ENCODE results near the gene DAAM1. TPM values are rescaled to one million over a fixed set of nuclear protein-coding genes. Genes with fewer than 3 reads are reported as not detected.
A peak's percentile ranks its signal among the peaks of the same experiment; 100 is the strongest.

The DAAM1 gene
- polyA plus RNA-seq, 6 donors from 2014 or later: 5.0 to 13.6 (median 10.2) TPM

DNA sequence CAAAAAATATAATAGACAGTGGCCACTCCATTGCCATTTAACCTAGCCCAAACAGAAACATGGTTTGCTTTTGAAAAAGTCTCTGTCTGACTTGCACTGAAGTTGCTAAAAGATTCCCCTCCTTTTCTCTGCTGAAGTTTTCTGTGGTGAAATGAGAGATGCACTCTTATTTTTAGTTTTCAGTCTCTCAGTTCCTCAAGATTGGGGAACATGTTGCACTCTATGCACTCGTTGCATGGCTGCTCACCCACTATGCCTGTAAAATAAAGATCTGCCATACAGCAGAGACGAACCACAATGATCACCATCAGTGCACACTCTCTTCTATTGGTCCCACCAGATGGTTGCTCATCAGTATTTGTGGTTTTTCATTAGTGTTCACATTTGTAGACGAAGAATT lies 13.1 kb upstream of the DAAM1 start:
- DNase-seq: peak; percentile 31
- Mint-ChIP-seq H3K27me3 (peaks cover 5 to 6% (median 6%) of the 10 kb centered on the region in 3 donors), H3K4me1 (peaks cover 7 to 16% (median 9%) of the 10 kb centered on the region in 3 donors), H3K4me3 (peak overlapping the region in 2 of 8 donors; percentile 29 to 36), H3K9me3 (peaks cover 0 to 10% (median 0%) of the 10 kb centered on the region in 7 donors), H3K27ac (no peak overlapping the region), H3K36me3 (no peaks in the 10 kb centered on the region)
- ATAC-seq (ENCODE audit: low read depth in 2 of 2): peak; percentile 97

DNA sequence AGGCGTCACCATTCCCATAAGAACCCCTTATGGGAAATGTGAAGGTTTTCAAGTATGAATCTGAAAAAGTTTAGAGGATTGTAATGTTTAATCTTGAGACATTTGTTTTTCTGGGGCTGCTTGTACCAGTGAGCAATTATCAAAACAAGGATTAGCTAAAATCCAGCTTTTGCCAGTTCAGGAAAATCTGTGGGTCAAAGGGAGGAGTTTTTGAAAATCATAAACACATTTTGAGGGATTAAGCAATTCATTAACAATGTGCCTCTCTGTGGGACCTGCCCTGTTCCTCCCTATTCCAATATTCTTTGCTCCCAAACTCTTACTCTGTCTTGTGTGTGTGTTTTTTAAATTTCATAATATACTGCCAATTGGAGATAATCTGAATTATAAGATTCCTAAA lies 11.7 kb upstream of the DAAM1 start:
- H3K36me3 Mint-ChIP-seq: no peaks in the 10 kb centered on the region

DNA sequence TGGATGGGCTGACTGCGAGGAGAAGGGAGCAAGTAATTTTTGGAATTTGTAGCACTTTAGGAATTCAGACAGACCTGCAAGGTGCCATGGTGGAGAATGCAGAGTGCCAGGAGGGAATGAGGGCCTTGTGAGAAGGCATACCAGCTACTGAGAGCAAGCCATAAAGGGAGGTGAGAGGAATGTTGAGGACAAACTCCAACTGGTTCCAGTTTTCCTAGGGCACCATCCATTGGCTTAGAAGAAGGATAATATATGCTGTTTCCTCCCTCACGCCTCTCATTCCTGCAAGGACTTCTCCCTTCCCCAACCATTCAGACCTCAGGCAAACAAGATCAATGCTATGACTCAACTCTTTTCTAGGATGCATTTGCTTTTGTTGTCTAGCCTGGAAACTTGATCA lies 11.2 kb upstream of the DAAM1 start:
- Mint-ChIP-seq H3K9me3 (peaks cover 0 to 6% (median 0%) of the 10 kb centered on the region in 7 donors), H3K4me1 (peaks cover 7 to 16% (median 9%) of the 10 kb centered on the region in 3 donors), H3K27ac (no peak overlapping the region), H3K36me3 (no peaks in the 10 kb centered on the region), H3K4me3 (no peak overlapping the region), H3K27me3 (peaks cover 6 to 16% (median 8%) of the 10 kb centered on the region in 3 donors)
- no peak for DNase-seq
- no peak for ATAC-seq (ENCODE audit: low read depth in 2 of 2)

More for the DNA sequence above, 11.7 kb upstream of the DAAM1 start:
- Mint-ChIP-seq H3K27me3 (peaks cover 6 to 16% (median 8%) of the 10 kb centered on the region in 3 donors), H3K9me3 (peaks cover 0 to 6% (median 0%) of the 10 kb centered on the region in 7 donors), H3K4me3 (no peak overlapping the region), H3K4me1 (peaks cover 7 to 16% (median 9%) of the 10 kb centered on the region in 3 donors), H3K27ac (no peak overlapping the region)
- DNase-seq (no peak), ATAC-seq (ENCODE audit: low read depth in 2 of 2) (no peak)

DNA sequence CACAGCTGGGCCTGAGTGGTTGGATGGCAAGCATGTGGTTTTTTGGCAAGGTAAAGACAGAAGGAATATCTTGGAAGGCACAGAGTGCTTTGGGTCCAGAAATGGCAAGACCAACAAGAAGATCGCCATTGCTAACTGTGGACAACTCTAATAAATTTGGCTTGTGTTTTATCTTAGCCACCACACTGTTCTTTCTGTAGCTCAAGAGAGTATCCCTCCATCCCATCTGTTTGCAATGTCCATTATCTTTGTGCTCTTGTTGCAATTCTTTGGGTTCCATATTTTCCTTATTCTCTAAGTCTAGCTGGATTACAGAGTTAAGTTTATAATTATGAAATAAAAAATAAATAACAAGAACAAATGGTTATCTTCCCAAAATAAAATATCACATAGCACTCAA lies 6.7 kb upstream of the DAAM1 start:
- Mint-ChIP-seq H3K36me3 (no peaks in the 10 kb centered on the region), H3K4me1 (no peaks in the 10 kb centered on the region), H3K27me3 (peaks cover 6 to 32% (median 19%) of the 10 kb centered on the region in 3 donors), H3K4me3 (no peak overlapping the region), H3K9me3 (no peaks in the 10 kb centered on the region), H3K27ac (no peak overlapping the region)
- ATAC-seq (ENCODE audit: low read depth in 2 of 2) (no peak), DNase-seq (no peak)

DNA sequence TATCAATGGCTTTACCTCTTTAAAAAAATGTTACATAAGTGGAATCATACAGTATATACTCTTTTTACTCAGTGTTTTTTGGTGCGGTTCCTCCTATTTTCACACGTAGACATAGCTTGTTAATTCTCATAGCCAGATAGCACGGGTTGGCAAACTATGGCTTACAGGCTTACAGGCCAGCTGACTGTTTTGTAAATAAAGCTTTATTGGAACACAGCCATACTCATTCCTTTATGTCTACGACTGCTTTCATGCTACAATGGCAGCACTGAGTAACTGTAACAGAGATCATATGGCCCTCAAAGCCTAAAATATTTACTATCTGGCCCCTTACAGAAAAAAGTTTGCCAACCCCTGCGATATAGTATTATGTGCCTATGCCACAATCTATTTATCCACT lies 5.8 kb upstream of the DAAM1 start:
- no peaks in the 10 kb centered on the region for H3K36me3 Mint-ChIP-seq
- H3K4me1 Mint-ChIP-seq: peaks cover 2 to 3% (median 3%) of the 10 kb centered on the region in 3 donors
- H3K4me3 Mint-ChIP-seq: no peak overlapping the region
- no peak for ATAC-seq (ENCODE audit: low read depth in 2 of 2)
- peaks cover 6 to 32% (median 19%) of the 10 kb centered on the region in 3 donors for H3K27me3 Mint-ChIP-seq
- H3K9me3 Mint-ChIP-seq: no peaks in the 10 kb centered on the region
- no peak for DNase-seq
- H3K27ac Mint-ChIP-seq: no peak overlapping the region

DNA sequence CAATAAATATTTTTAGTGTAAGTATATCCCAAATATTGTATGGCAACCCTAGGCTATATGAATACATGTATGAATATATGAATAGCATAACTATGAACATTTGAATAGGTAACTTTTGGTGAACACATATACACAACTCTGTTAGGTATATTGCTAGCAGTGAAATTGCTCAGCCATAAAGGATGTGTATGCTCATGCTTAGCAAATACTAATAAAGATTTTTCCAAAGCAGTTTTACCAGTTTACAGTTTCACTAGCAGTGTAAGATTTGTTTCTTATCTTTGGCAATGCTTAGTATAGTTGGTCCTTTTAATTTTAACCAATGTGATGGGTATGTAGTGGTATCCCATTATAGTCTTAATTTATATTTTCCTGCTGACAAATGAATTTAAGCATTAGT lies 5.3 kb upstream of the DAAM1 start:
- peaks cover 5 to 7% (median 7%) of the 10 kb centered on the region in 3 donors for H3K4me1 Mint-ChIP-seq

DNA sequence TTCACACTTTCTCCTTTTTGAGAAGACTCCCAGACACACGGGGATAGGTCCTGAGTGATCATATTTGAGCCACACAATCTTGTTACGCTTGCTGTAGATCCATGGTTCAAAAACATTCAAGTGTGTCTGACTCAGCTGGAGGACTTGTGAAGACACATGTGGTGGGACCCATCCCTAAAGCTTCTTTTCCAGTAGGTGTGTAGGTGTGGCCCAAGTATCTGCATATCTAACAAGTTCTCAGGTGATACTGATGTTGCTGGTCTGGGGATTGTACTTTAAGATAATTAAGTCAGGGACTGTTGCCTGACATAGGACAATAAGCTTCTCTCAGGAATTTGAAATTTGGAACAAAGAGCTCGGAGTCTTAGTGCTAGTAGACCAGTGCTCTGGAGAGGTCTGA lies 4.1 kb upstream of the DAAM1 start:
- H3K9me3 Mint-ChIP-seq: no peaks in the 10 kb centered on the region
- no peaks in the 10 kb centered on the region for H3K36me3 Mint-ChIP-seq
- ATAC-seq (ENCODE audit: low read depth in 2 of 2) (no peak), DNase-seq (no peak)
- no peak overlapping the region for H3K27ac Mint-ChIP-seq
- peaks cover 7 to 10% (median 9%) of the 10 kb centered on the region in 3 donors for H3K4me1 Mint-ChIP-seq
- H3K4me3 Mint-ChIP-seq: no peak overlapping the region
- H3K27me3 Mint-ChIP-seq: peaks cover 0 to 32% (median 16%) of the 10 kb centered on the region in 3 donors

More for the DNA sequence above, 5.3 kb upstream of the DAAM1 start:
- no peak overlapping the region for H3K27ac Mint-ChIP-seq
- H3K27me3 Mint-ChIP-seq: peaks cover 6 to 32% (median 19%) of the 10 kb centered on the region in 3 donors
- no peak overlapping the region for H3K4me3 Mint-ChIP-seq
- H3K9me3 Mint-ChIP-seq: no peaks in the 10 kb centered on the region
- DNase-seq: no peak
- no peaks in the 10 kb centered on the region for H3K36me3 Mint-ChIP-seq
- ATAC-seq (ENCODE audit: low read depth in 2 of 2): no peak

DNA sequence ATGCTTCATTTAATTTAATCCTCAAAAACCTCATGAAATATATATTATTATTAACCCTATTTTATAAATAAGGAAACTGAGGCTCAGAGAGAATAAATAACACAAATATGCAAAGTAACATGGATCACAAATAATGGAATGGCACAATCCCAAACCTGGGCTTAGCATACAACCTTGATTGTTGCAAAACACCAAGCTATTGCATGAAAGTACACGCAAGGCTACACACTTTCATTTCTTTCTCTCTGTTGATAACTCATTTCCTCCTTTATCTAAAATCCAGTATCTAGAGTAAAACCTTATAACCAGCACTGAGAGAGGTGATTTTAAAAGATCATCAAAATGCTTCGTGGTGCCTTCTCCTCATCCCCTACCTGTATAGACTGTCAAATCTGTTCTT lies 2.8 kb upstream of the DAAM1 start:
- DNase-seq (no peak), ATAC-seq (ENCODE audit: low read depth in 2 of 2) (no peak)
- Mint-ChIP-seq H3K36me3 (no peaks in the 10 kb centered on the region), H3K4me3 (peak overlapping the region in 1 of 8 donors; percentile 91), H3K27me3 (peaks cover 0 to 23% (median 11%) of the 10 kb centered on the region in 3 donors), H3K9me3 (no peaks in the 10 kb centered on the region), H3K27ac (no peak overlapping the region), H3K4me1 (peaks cover 19 to 22% (median 19%) of the 10 kb centered on the region in 3 donors)

DNA sequence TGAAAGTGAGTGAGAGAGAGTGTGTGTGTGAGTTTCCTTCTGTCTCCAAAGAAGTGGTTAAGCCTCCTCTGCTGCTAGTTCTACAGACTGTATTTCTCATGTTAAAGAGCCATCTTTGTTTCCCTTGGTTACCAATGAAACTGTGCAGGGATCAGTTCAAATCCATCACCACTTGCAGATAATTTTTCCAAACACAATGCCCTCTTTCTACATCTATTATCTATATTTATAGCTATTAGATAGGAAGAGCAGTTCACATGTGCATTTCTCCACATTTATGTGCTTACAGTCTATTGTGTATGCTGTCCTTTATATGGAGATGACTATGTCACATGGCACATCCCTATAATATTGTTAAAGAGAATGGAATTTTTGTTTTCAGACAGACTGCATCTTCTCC lies 2.2 kb upstream of the DAAM1 start:
- Mint-ChIP-seq H3K4me3 (peak overlapping the region in 1 of 8 donors; percentile 91), H3K9me3 (no peaks in the 10 kb centered on the region), H3K4me1 (peaks cover 19 to 22% (median 19%) of the 10 kb centered on the region in 3 donors), H3K27ac (peak overlapping the region in 1 of 6 donors; percentile 80), H3K27me3 (peaks cover 0 to 17% (median 11%) of the 10 kb centered on the region in 3 donors), H3K36me3 (no peaks in the 10 kb centered on the region)
- ATAC-seq (ENCODE audit: low read depth in 2 of 2): no peak
- DNase-seq: no peak

DNA sequence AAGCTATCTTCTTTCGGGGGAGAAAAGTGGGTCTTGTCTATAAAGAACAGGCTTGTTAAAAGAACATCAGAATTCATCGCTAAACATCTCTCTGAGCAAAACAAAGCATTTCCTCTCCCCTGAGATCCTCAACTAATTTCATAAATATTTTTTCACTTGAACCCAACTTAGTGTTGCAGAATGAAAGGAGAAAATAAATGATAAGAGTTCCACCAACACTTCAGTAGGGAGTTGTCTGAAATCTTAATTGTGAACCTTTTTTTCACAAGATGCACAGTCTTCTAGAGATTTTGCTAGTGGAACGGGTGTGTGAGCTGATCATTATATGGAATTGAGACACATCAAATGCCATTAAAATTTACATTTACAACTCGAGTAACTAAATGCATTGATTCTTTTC lies 1.3 kb upstream of the DAAM1 start:
- H3K9me3 Mint-ChIP-seq: no peaks in the 10 kb centered on the region
- ATAC-seq (ENCODE audit: low read depth in 2 of 2) (no peak), DNase-seq (no peak)
- peaks cover 0 to 16% (median 11%) of the 10 kb centered on the region in 3 donors for H3K27me3 Mint-ChIP-seq
- peak overlapping the region; percentile 83 to 98 (median 94) for H3K4me3 Mint-ChIP-seq
- H3K27ac Mint-ChIP-seq: peak overlapping the region in 3 of 6 donors; percentile 10 to 94 (median 88)
- H3K4me1 Mint-ChIP-seq: peaks cover 21 to 28% (median 24%) of the 10 kb centered on the region in 3 donors
- no peaks in the 10 kb centered on the region for H3K36me3 Mint-ChIP-seq

DNA sequence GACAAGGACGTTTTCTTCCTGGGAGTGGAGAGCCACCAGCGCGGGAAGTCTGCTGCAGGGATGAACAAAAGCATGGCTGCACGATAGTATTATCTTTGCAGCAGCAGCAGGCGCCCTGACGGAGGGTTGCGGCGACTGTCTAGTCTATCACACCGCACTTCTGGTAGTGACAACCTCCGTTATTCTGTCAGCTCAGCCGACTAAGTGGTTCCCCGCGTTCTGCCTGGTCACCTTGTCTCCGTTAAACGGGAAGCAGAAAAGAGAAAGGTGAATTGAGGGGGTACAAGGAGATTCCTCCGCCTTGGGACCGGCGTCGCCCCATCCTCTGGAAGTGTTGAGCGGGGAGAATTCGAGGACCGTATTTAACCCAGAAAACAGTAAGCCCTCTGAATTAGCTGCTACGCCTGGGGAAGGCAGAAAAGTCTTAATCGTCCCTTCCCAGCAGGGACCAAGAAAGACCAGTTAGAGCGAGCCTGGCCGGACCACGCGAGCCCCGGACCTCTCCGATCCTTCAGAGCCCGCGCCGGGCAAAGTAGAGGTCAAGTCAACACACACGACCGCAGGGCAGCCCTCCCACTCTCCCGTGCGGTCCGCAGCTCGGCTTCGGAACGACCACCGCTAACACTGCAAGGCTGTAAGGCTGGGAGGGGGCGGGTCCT lies 536 bp upstream of the DAAM1 start:
- peaks cover 0 to 16% (median 11%) of the 10 kb centered on the region in 3 donors for H3K27me3 Mint-ChIP-seq
- no peaks in the 10 kb centered on the region for H3K9me3 Mint-ChIP-seq
- DNase-seq (no peak), ATAC-seq (ENCODE audit: low read depth in 2 of 2) (peak; percentile 7 to 12)
- H3K4me1 Mint-ChIP-seq: peaks cover 21 to 28% (median 24%) of the 10 kb centered on the region in 3 donors
- peak overlapping the region; percentile 86 to 94 (median 90) for H3K27ac Mint-ChIP-seq
- peak overlapping the region; percentile 83 to 98 (median 94) for H3K4me3 Mint-ChIP-seq
- H3K36me3 Mint-ChIP-seq: no peaks in the 10 kb centered on the region

DNA sequence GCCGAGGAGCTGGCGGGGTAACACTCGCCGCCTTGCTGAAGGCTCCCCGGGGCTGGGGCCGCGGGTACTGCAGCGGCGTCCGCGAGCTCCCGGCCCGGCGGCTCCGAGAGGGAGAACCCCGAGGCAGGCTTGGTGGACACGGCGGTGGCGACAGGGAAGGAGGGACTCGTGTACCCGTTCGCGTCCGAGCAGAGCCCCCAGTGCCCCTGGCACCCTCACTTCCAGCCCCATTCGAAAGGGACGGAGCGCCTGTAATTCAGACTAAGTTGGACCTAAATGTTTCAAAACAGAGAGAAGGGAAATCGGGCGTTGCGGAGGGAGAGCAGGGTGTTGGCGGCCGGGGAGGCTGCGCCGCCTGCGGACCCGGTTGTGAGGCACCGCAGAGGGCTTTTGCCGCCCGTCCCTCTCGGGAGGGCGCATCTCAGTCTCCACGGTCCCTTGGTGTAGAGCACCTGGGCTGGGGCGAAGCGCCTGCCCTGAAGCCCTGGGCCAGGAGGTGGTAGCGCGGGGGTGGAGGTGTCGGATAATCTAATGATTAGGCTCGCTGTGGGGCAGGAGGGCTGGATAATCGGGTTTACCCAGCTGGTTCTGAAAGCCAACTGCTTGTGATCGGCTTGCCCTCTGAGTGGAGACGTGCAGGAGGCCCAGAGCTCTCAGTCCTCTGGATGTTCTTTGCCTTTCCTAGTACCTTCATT lies 771 bp downstream of the DAAM1 start:
- H3K9me3 Mint-ChIP-seq: no peaks in the 10 kb centered on the region
- H3K27me3 Mint-ChIP-seq: peaks cover 0 to 14% (median 7%) of the 10 kb centered on the region in 3 donors
- no peak for DNase-seq
- peak overlapping the region; percentile 86 to 93 (median 92) for H3K27ac Mint-ChIP-seq
- no peaks in the 10 kb centered on the region for H3K36me3 Mint-ChIP-seq
- peak overlapping the region; percentile 83 to 98 (median 94) for H3K4me3 Mint-ChIP-seq
- ATAC-seq (ENCODE audit: low read depth in 2 of 2): peak; percentile 22 to 24
- peaks cover 21 to 28% (median 24%) of the 10 kb centered on the region in 3 donors for H3K4me1 Mint-ChIP-seq

DNA sequence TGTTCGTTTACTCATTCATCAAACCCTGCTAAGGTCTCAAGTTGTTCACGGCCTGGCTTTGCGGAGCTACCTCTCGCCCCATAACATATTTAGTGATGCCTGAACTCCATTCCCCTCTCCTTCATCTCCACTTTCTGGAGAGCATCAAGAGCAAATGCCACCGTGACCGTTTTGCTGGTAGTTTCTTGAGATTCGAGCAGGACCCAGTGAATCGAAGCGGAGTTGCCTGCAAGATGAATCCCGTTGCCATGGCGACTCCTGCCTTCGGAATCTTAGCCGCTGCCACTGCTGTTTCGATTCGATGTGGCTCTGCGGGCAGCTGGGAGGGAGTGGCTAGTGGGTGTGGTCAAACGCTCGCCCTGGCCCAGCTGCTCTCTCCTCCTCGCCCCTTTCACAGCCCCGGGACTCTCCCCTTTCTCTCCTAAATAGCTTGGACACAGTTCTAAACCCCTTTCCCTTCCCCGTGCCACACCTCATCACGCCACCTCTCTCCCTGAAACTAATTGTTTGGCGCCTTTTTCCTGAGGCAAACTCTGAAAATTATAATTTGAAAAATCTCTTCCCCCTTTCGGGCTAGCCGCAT lies 1.4 kb downstream of the DAAM1 start:
- H3K4me3 Mint-ChIP-seq: peak overlapping the region; percentile 83 to 98 (median 94)
- peak; percentile 8 to 9 for ATAC-seq (ENCODE audit: low read depth in 2 of 2)
- H3K9me3 Mint-ChIP-seq: no peaks in the 10 kb centered on the region
- H3K36me3 Mint-ChIP-seq: no peaks in the 10 kb centered on the region
- peak; percentile 67 for DNase-seq
- peaks cover 21 to 28% (median 24%) of the 10 kb centered on the region in 3 donors for H3K4me1 Mint-ChIP-seq
- peaks cover 0 to 7% (median 6%) of the 10 kb centered on the region in 3 donors for H3K27me3 Mint-ChIP-seq
- H3K27ac Mint-ChIP-seq: peak overlapping the region; percentile 86 to 93 (median 92)

Measured in naive B cell (primary cell).